ENCODE measurements around the gene ZNF672. TPM values are rescaled to one million over a fixed set of nuclear protein-coding genes. Genes with fewer than 3 reads are reported as not detected.

ZNF672 gene
- total RNA-seq, 2 donors from 2014 or later, result 33.8 to 34.2 TPM

- Histone ChIP-seq H3K4me1 (ENCODE audit: control insufficient read depth in 1 of 2, low read depth in 2 of 2) (no peaks in the 10 kb centered on the region), H3K27me3 (replicated peaks; ENCODE audit: insufficient read depth) (no peaks in the 10 kb centered on the region), H3K9me3 (no peaks in the 10 kb centered on the region), H3K27ac (no peak overlapping the region), H3K36me3 (no peaks in the 10 kb centered on the region), H3K4me3 (no peak overlapping the region)
- ATAC-seq (ENCODE audit: insufficient number of reproducible peaks, low FRiP score, low read depth) (no peak), DNase-seq (ENCODE audit: low spot score) (no peak)
- TF ChIP-seq CTCF (IDR thresholded peaks at IDR 0.05), result no peak
Measured at GRCh38 chr1:248894837-248895236, 56.8 kb downstream of the ZNF672 start.

- no peak for TF ChIP-seq CTCF (IDR thresholded peaks at IDR 0.05)
- Histone ChIP-seq H3K9me3 (no peaks in the 10 kb centered on the region), H3K4me3 (no peak overlapping the region)
Measured at GRCh38 chr1:248897412-248898337, 59.7 kb downstream of the ZNF672 start.

More at GRCh38 chr1:248897412-248898337, 59.7 kb downstream of the ZNF672 start:
- H3K36me3 ChIP-seq, result no peaks in the 10 kb centered on the region
- H3K27me3 ChIP-seq (replicated peaks; ENCODE audit: insufficient read depth), result no peaks in the 10 kb centered on the region
- no peaks in the 10 kb centered on the region for H3K4me1 ChIP-seq (ENCODE audit: control insufficient read depth in 1 of 2, low read depth in 2 of 2)
- ATAC-seq (ENCODE audit: insufficient number of reproducible peaks, low FRiP score, low read depth) (no peak), DNase-seq (ENCODE audit: low spot score) (no peak)
- H3K27ac ChIP-seq, result no peak overlapping the region

Other genes starting within 250 kb of the ZNF672 start
- gene OR2T10, start 240.5 kb upstream of the ZNF672 start, total RNA-seq, result not detected
- gene OR2T11, start 203.1 kb upstream of the ZNF672 start, total RNA-seq, result not detected
- gene OR2T35, start 192.9 kb upstream of the ZNF672 start, total RNA-seq, result not detected
- gene OR2T27, start 182.7 kb upstream of the ZNF672 start, total RNA-seq, result not detected
- gene OR14I1, start 135.5 kb upstream of the ZNF672 start, total RNA-seq, result not detected
- gene LYPD8, start 82.5 kb upstream of the ZNF672 start, total RNA-seq, result not detected
- gene SH3BP5L, start 12.3 kb upstream of the ZNF672 start, total RNA-seq, result 10 to 100 TPM; 22.6 to 27.4 TPM
- 10 to 100 TPM; 21.1 to 35.3 TPM for gene ZNF692, start 20.9 kb downstream of the ZNF672 start, total RNA-seq
- gene PGBD2, start 68.0 kb downstream of the ZNF672 start, total RNA-seq, result 1 to 10 TPM; 6.5 to 7.1 TPM

Measured in thoracic aorta (tissue), 2 donors.